Measurements from ENCODE around the gene CAP2. TPM values are rescaled to one million over a fixed set of nuclear protein-coding genes. Genes with fewer than 3 reads are reported as not detected.

The CAP2 gene
- total RNA-seq, 1 donor from 2014 or later, result 47.5 TPM

- Histone ChIP-seq H3K36me3 (ENCODE audit: control insufficient read depth in 3 of 3, insufficient read depth in 3 of 3, low read length in 3 of 3) (no peaks in the 10 kb centered on the region), H3K27me3 (ENCODE audit: control insufficient read depth in 3 of 3, insufficient read depth in 3 of 3, low read length in 3 of 3) (no peaks in the 10 kb centered on the region), H3K4me1 (ENCODE audit: control insufficient read depth in 3 of 3, insufficient read depth in 3 of 3, low read length in 3 of 3) (peaks cover 0 to 2% (median 0%) of the 10 kb centered on the region in 3 donors), H3K4me3 (ENCODE audit: low read length in 3 of 3) (no peak overlapping the region), H3K9ac (ENCODE audit: low read depth in 1 of 3, low read length in 3 of 3) (no peak overlapping the region), H3K9me3 (ENCODE audit: control insufficient read depth in 3 of 3, low read length in 3 of 3) (no peaks in the 10 kb centered on the region), H3K27ac (ENCODE audit: low read depth, low read length) (no peak overlapping the region)
These were observed 196.2 kb downstream of the CAP2 start for GRCh38 chr6:17589406-17590096.

DNA sequence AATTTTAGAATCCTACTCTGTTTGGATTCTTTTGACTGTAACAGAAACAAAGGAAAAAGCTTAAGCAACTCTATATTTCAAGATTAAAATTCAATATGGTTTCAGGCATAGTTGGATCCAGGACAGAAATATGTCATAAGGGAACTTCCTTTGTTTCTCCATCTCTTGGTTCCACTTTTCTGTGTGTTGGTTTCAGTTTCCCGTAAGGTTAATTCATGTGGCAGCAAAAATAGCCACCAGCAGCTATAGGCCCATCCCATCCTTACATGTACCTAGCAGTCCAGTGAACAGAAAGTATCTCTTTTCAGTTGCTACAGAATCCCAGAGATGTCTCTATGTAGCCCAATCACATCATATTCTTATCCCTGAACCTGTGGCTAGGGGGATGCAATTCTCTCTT lies 197.9 kb downstream of the CAP2 start:
- Histone ChIP-seq H3K36me3 (ENCODE audit: control insufficient read depth in 3 of 3, insufficient read depth in 3 of 3, low read length in 3 of 3) (no peaks in the 10 kb centered on the region), H3K27ac (ENCODE audit: low read depth, low read length) (no peak overlapping the region), H3K4me1 (ENCODE audit: control insufficient read depth in 3 of 3, insufficient read depth in 3 of 3, low read length in 3 of 3) (no peaks in the 10 kb centered on the region), H3K4me3 (ENCODE audit: low read length in 3 of 3) (no peak overlapping the region), H3K9ac (ENCODE audit: low read depth in 1 of 3, low read length in 3 of 3) (no peak overlapping the region), H3K9me3 (ENCODE audit: control insufficient read depth in 3 of 3, low read length in 3 of 3) (no peaks in the 10 kb centered on the region), H3K27me3 (ENCODE audit: control insufficient read depth in 3 of 3, insufficient read depth in 3 of 3, low read length in 3 of 3) (no peaks in the 10 kb centered on the region)

DNA sequence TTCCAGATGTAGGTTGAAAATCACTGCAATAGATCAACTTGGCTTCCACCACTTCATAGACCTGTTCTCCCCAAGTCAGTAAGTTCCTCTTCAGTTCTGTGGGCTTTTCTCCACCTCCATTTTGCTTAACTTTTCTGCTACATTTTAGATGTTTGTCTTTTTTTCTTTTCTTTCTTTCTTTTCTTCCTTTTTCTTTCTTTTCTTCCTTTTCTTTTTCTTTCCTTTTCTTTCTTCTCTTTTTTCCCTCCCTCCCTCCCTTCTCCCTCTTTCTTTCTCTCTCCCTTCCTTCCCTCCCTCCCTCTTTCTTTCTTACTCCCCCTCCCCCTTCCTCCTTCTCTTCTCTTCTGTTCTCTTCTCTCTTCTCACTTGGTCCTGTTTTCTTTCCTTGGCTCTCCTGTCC lies 199.9 kb downstream of the CAP2 start:
- Histone ChIP-seq H3K36me3 (ENCODE audit: control insufficient read depth in 3 of 3, insufficient read depth in 3 of 3, low read length in 3 of 3) (no peaks in the 10 kb centered on the region), H3K9me3 (ENCODE audit: control insufficient read depth in 3 of 3, low read length in 3 of 3) (no peaks in the 10 kb centered on the region), H3K4me1 (ENCODE audit: control insufficient read depth in 3 of 3, insufficient read depth in 3 of 3, low read length in 3 of 3) (no peaks in the 10 kb centered on the region), H3K27ac (ENCODE audit: low read depth, low read length) (no peak overlapping the region), H3K9ac (ENCODE audit: low read depth in 1 of 3, low read length in 3 of 3) (no peak overlapping the region), H3K27me3 (ENCODE audit: control insufficient read depth in 3 of 3, insufficient read depth in 3 of 3, low read length in 3 of 3) (no peaks in the 10 kb centered on the region), H3K4me3 (ENCODE audit: low read length in 3 of 3) (no peak overlapping the region)

GRCh38 chr6:17596085-17596484 lies 202.7 kb downstream of the CAP2 start:
- H3K9me3 ChIP-seq (ENCODE audit: control insufficient read depth in 3 of 3, low read length in 3 of 3), result no peaks in the 10 kb centered on the region
- no peaks in the 10 kb centered on the region for H3K36me3 ChIP-seq (ENCODE audit: control insufficient read depth in 3 of 3, insufficient read depth in 3 of 3, low read length in 3 of 3)
- peaks cover 2 to 6% (median 3%) of the 10 kb centered on the region in 3 donors for H3K4me1 ChIP-seq (ENCODE audit: control insufficient read depth in 3 of 3, insufficient read depth in 3 of 3, low read length in 3 of 3)
- H3K27ac ChIP-seq (ENCODE audit: low read depth, low read length), result no peak overlapping the region
- no peak overlapping the region for H3K4me3 ChIP-seq (ENCODE audit: low read length in 3 of 3)
- H3K9ac ChIP-seq (ENCODE audit: low read depth in 1 of 3, low read length in 3 of 3), result no peak overlapping the region
- no peaks in the 10 kb centered on the region for H3K27me3 ChIP-seq (ENCODE audit: control insufficient read depth in 3 of 3, insufficient read depth in 3 of 3, low read length in 3 of 3)

DNA sequence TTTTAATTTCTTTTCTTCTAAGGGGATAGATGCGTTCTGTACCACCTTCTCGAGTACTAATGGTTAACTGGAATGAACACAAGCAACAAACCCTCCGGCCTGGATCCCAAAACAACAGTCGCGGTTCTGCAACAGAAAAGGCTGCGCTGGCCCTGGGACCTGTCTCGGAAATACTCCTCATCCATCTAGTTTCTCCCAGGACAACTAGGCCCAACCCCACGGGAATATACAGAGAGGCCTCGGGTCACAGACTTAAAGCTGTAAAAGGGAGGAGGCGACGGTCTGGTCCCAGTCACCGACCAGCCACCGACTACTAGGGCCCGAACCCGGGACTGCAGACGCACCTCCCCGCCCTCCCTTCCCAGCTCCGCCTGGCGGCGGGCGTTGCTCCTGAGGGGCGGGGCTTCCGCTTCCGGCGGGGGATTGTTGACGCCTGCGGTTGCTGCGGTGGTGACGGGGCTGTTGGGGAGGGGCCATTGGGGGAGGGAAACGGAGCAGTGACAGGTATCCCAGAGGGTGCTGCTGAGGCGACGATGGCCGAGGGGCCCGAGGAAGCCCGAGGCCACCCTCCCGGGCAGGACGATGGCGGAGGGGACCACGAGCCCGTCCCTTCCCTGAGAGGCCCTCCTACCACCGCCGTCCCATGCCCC lies 206.6 kb downstream of the CAP2 start, which contains the start of gene FAM8A1:
Gene FAM8A1, plus strand, starts transcription at position 426 of the 650 bp plus-strand sequence. Its CDS starts 108 bp downstream, at position 534.
- Histone ChIP-seq H3K9me3 (ENCODE audit: control insufficient read depth in 3 of 3, low read length in 3 of 3) (no peaks in the 10 kb centered on the region), H3K4me1 (ENCODE audit: control insufficient read depth in 3 of 3, insufficient read depth in 3 of 3, low read length in 3 of 3) (peaks cover 5 to 20% (median 11%) of the 10 kb centered on the region in 3 donors), H3K27me3 (ENCODE audit: control insufficient read depth in 3 of 3, insufficient read depth in 3 of 3, low read length in 3 of 3) (no peaks in the 10 kb centered on the region), H3K4me3 (ENCODE audit: low read length in 3 of 3) (peak within 1 kb of the TSS; percentile 80 to 89 (median 87)), H3K27ac (ENCODE audit: low read depth, low read length) (peak within 1 kb of the TSS; percentile 91), H3K9ac (ENCODE audit: low read depth in 1 of 3, low read length in 3 of 3) (peak within 1 kb of the TSS; percentile 91 to 94 (median 93)), H3K36me3 (ENCODE audit: control insufficient read depth in 3 of 3, insufficient read depth in 3 of 3, low read length in 3 of 3) (peaks cover 0 to 16% (median 8%) of the 10 kb centered on the region in 3 donors)

GRCh38 chr6:17600527-17601385 lies 207.4 kb downstream of the CAP2 start:
- Histone ChIP-seq H3K9ac (ENCODE audit: low read depth in 1 of 3, low read length in 3 of 3) (peak overlapping the region; percentile 91 to 94 (median 93)), H3K4me3 (ENCODE audit: low read length in 3 of 3) (peak overlapping the region; percentile 80 to 89 (median 87)), H3K9me3 (ENCODE audit: control insufficient read depth in 3 of 3, low read length in 3 of 3) (no peaks in the 10 kb centered on the region), H3K4me1 (ENCODE audit: control insufficient read depth in 3 of 3, insufficient read depth in 3 of 3, low read length in 3 of 3) (peaks cover 5 to 20% (median 11%) of the 10 kb centered on the region in 3 donors), H3K27me3 (ENCODE audit: control insufficient read depth in 3 of 3, insufficient read depth in 3 of 3, low read length in 3 of 3) (no peaks in the 10 kb centered on the region), H3K27ac (ENCODE audit: low read depth, low read length) (peak overlapping the region; percentile 91), H3K36me3 (ENCODE audit: control insufficient read depth in 3 of 3, insufficient read depth in 3 of 3, low read length in 3 of 3) (peaks cover 0 to 19% (median 10%) of the 10 kb centered on the region in 3 donors)

DNA sequence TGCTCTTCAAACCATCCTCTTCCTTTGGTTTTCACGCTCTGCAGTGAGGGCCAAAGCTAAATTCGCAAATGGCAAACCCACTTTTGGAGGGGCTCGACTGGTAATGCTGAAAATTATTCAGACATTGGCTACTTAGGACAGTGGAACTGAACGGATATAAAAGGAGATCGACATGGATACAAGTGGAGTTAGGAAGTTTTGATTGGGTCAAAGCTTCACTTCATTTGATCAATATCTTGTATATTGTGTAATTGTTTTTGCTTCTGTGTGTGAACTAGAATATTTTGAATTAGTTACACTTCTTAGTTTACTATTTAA lies 207.9 kb downstream of the CAP2 start:
- Histone ChIP-seq H3K27me3 (ENCODE audit: control insufficient read depth in 3 of 3, insufficient read depth in 3 of 3, low read length in 3 of 3) (no peaks in the 10 kb centered on the region), H3K9me3 (ENCODE audit: control insufficient read depth in 3 of 3, low read length in 3 of 3) (no peaks in the 10 kb centered on the region), H3K36me3 (ENCODE audit: control insufficient read depth in 3 of 3, insufficient read depth in 3 of 3, low read length in 3 of 3) (peaks cover 0 to 20% (median 12%) of the 10 kb centered on the region in 3 donors), H3K9ac (ENCODE audit: low read depth in 1 of 3, low read length in 3 of 3) (peak overlapping the region; percentile 91 to 94 (median 93)), H3K4me3 (ENCODE audit: low read length in 3 of 3) (peak overlapping the region; percentile 80 to 89 (median 87)), H3K27ac (ENCODE audit: low read depth, low read length) (peak overlapping the region; percentile 91), H3K4me1 (ENCODE audit: control insufficient read depth in 3 of 3, insufficient read depth in 3 of 3, low read length in 3 of 3) (peaks cover 5 to 20% (median 11%) of the 10 kb centered on the region in 3 donors)

- H3K4me1 ChIP-seq (ENCODE audit: control insufficient read depth in 3 of 3, insufficient read depth in 3 of 3, low read length in 3 of 3), result peaks cover 5 to 20% (median 11%) of the 10 kb centered on the region in 3 donors
- H3K9me3 ChIP-seq (ENCODE audit: control insufficient read depth in 3 of 3, low read length in 3 of 3), result no peaks in the 10 kb centered on the region
- peaks cover 3 to 24% (median 23%) of the 10 kb centered on the region in 3 donors for H3K36me3 ChIP-seq (ENCODE audit: control insufficient read depth in 3 of 3, insufficient read depth in 3 of 3, low read length in 3 of 3)
- H3K9ac ChIP-seq (ENCODE audit: low read depth in 1 of 3, low read length in 3 of 3), result no peak overlapping the region
- H3K27ac ChIP-seq (ENCODE audit: low read depth, low read length), result no peak overlapping the region
- H3K4me3 ChIP-seq (ENCODE audit: low read length in 3 of 3), result no peak overlapping the region
- no peaks in the 10 kb centered on the region for H3K27me3 ChIP-seq (ENCODE audit: control insufficient read depth in 3 of 3, insufficient read depth in 3 of 3, low read length in 3 of 3)
These were observed 209.5 kb downstream of the CAP2 start for GRCh38 chr6:17602888-17603287.

DNA sequence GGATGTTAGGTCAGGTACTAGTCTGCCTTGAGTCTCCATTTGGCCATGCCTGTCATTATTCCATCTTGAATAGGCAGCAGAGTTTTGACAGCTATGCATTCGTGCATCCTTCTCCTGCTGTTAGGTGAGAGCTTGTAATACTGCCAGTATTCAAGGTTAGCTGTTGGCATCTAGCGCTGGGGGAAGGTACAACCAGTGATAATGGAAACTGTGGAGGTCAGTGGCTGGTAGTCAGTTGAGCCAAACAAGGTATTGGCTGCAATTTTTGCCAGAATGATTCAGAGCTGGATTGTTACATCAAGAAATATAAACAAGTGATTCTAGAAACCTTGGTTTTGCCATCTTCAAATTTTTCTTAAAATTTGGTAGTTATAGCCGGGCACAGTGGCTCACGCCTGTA lies 213.2 kb downstream of the CAP2 start:
- H3K9me3 ChIP-seq (ENCODE audit: control insufficient read depth in 3 of 3, low read length in 3 of 3), result no peaks in the 10 kb centered on the region
- no peaks in the 10 kb centered on the region for H3K27me3 ChIP-seq (ENCODE audit: control insufficient read depth in 3 of 3, insufficient read depth in 3 of 3, low read length in 3 of 3)
- no peak overlapping the region for H3K27ac ChIP-seq (ENCODE audit: low read depth, low read length)
- no peak overlapping the region for H3K4me3 ChIP-seq (ENCODE audit: low read length in 3 of 3)
- H3K4me1 ChIP-seq (ENCODE audit: control insufficient read depth in 3 of 3, insufficient read depth in 3 of 3, low read length in 3 of 3), result peaks cover 0 to 10% (median 5%) of the 10 kb centered on the region in 3 donors
- H3K36me3 ChIP-seq (ENCODE audit: control insufficient read depth in 3 of 3, insufficient read depth in 3 of 3, low read length in 3 of 3), result peaks cover 7 to 39% (median 32%) of the 10 kb centered on the region in 3 donors
- no peak overlapping the region for H3K9ac ChIP-seq (ENCODE audit: low read depth in 1 of 3, low read length in 3 of 3)

Measured in skeletal muscle tissue (tissue), 4 donors.